ES-I3 (cell line): ENCODE data around the gene RPS4Y2.

ENCODE experiments used
- H3K36me3 ChIP-seq: 2 replicates; pipeline ENCODE4 v1.6.1; 2013; ENCODE audit warnings: mild to moderate bottlenecking, low read length, control low read depth, moderate library complexity; ENCODE audit not compliant: insufficient read depth
- H3K4me1 ChIP-seq: 2 replicates; pipeline ENCODE4 v1.6.1; 2013; ENCODE audit warnings: mild to moderate bottlenecking, control low read depth, low read length; ENCODE audit not compliant: insufficient read depth
- H3K9ac ChIP-seq: 2 replicates; pipeline ENCODE4 v1.6.1; 2013; ENCODE audit warnings: low read depth, mild to moderate bottlenecking, low read length, moderate library complexity
- H3K9me3 ChIP-seq: 2 replicates; pipeline ENCODE4 v1.6.1; 2013; ENCODE audit warnings: mild to moderate bottlenecking, low read length, moderate library complexity; ENCODE audit not compliant: control insufficient read depth, insufficient read depth

The RPS4Y2 gene

GRCh38 chrY:20755808-20756207, at the start of gene RPS4Y2:
TSS of gene RPS4Y2 (plus strand) at chrY:20756108. CDS start at chrY:20756164, 56 bp downstream.
- Histone ChIP-seq H3K4me1 (no peaks in the 10 kb centered on the region), H3K9me3 (no peaks in the 10 kb centered on the region), H3K36me3 (no peaks in the 10 kb centered on the region), H3K9ac (no peak within 1 kb of the TSS)

DNA sequence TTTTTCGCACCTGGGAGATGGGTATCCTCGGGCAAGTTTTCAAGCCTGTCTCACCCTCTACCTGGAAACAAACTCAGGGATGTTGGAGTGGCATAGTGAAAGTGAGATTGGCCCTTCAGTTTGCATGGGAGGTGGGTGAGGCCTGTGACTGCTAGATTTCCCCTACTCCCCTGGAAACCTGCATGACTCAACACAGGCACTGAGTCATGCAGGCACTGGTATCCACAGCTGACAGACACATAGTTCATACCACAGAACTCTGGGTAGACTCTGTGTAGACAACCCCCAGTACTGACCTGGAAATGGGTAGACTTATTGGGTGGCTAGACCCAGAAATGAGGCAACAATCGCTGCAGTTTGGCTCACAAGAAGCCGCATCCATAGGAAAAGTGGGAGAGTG, 41.5 kb upstream of the RPS4Y2 start:
- H3K9me3 ChIP-seq: no peaks in the 10 kb centered on the region

DNA sequence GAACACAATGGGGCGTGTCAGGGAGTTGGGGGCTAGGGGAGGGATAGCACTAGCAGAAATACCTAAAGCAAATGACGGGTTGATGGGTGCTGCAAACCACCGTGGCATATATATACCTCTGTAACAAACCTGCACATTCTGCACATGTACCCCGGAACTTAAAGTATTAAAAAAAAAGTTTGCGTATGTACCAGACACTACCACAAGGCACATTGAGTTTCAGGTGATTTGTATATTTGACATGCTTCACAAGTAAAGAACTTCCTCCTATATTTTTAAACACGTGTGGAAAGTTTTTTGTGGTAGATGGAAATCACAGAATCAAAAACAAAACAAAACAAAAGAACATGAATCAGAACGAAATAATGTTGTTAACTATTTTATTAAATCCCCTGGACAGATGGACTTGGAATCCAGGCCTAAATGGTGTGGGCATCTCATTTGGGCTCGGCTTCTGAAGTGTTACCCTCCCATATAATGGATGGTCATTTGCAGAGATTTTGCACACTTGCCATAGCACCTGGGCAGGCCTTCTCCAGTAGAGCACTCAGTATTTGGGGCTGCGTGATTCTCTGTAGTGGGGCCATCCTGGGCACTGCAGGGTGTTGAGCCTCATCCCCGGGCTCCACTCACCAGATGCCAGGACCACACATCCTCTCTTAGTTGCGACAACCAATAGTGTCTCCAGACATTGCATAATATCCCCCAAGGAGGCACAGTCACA, 29.6 kb upstream of the RPS4Y2 start:
- no peaks in the 10 kb centered on the region for H3K9me3 ChIP-seq

More for the DNA sequence above, 41.5 kb upstream of the RPS4Y2 start:
- H3K4me1 ChIP-seq: no peaks in the 10 kb centered on the region
- H3K9ac ChIP-seq: no peak overlapping the region
- H3K36me3 ChIP-seq: no peaks in the 10 kb centered on the region

DNA sequence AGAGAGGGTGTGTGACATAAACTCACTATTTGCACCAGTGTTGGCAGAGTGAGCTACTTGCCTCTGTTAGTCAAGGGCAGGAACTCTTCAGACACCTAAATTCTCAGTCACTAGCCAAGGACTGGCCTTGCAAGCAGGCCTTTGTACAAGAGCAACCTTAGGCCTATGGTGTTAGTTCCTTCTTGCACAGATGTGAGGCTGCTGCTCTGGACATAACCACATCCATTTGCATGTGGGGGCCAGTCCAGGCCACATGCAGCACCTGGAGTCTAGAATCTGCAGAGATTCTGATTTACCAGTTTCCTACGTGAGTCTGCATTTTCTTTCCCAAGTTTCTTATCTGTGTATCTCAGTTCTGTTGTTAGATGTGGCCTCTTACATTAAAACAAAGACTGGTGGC, 20.7 kb upstream of the RPS4Y2 start:
- no peak overlapping the region for H3K9ac ChIP-seq
- H3K4me1 ChIP-seq: no peaks in the 10 kb centered on the region
- H3K9me3 ChIP-seq: no peaks in the 10 kb centered on the region
- no peaks in the 10 kb centered on the region for H3K36me3 ChIP-seq

More for the DNA sequence above, 29.6 kb upstream of the RPS4Y2 start:
- Histone ChIP-seq H3K9ac (no peak overlapping the region), H3K36me3 (no peaks in the 10 kb centered on the region), H3K4me1 (no peaks in the 10 kb centered on the region)

DNA sequence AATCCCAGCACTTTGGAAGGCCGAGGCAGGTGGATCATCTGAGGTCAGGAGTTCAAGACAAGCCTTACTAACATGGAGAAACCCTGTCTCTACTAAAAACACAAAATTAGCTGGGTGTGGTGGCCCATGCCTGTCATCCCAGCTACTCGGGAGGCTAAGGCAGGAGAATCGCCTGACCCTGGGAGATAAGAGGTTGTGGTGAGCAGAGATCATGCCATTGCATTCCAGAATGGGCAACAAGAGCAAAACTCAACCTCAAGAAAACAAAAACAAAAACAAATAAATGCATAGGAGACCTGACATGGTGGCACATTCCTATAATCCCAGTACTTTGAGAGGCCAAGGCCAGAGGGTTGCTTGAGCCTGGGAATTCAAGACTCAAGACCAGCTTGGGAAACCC, 16.1 kb upstream of the RPS4Y2 start:
- no peaks in the 10 kb centered on the region for H3K4me1 ChIP-seq
- H3K9me3 ChIP-seq: no peaks in the 10 kb centered on the region
- no peak overlapping the region for H3K9ac ChIP-seq
- H3K36me3 ChIP-seq: no peaks in the 10 kb centered on the region

- H3K36me3 ChIP-seq: no peaks in the 10 kb centered on the region
- H3K9me3 ChIP-seq: no peaks in the 10 kb centered on the region
- no peaks in the 10 kb centered on the region for H3K4me1 ChIP-seq
- H3K9ac ChIP-seq: no peak overlapping the region
These were observed 15.3 kb upstream of the RPS4Y2 start for GRCh38 chrY:20740609-20741008.

- Histone ChIP-seq H3K9ac (no peak overlapping the region), H3K9me3 (no peaks in the 10 kb centered on the region), H3K36me3 (no peaks in the 10 kb centered on the region), H3K4me1 (no peaks in the 10 kb centered on the region)
These were observed 10.8 kb upstream of the RPS4Y2 start for GRCh38 chrY:20745060-20745459.

DNA sequence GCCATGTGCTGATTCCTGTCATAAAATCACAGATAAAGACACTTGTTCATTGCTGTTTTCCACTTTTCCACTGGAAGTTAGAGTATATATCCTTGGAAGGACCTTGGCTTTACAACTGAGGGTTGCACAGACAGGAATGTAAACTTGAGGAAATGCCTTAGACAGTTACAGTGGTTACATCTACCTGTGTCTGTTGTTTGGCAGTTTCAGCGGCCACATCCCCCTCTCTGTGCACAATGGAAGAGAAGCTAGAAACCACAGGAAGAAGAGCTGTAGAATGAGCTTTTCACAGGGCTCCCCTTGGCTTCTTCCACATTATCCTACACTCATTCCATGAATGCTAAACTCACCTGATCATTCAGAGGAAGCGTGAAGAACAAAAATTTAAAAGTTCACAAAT, 9.0 kb upstream of the RPS4Y2 start:
- H3K36me3 ChIP-seq: no peaks in the 10 kb centered on the region
- no peak overlapping the region for H3K9ac ChIP-seq
- no peaks in the 10 kb centered on the region for H3K4me1 ChIP-seq
- no peaks in the 10 kb centered on the region for H3K9me3 ChIP-seq

- H3K9ac ChIP-seq: no peak overlapping the region
- H3K9me3 ChIP-seq: no peaks in the 10 kb centered on the region
- H3K36me3 ChIP-seq: no peaks in the 10 kb centered on the region
These were observed 8.0 kb downstream of the RPS4Y2 start for GRCh38 chrY:20763869-20764268.

DNA sequence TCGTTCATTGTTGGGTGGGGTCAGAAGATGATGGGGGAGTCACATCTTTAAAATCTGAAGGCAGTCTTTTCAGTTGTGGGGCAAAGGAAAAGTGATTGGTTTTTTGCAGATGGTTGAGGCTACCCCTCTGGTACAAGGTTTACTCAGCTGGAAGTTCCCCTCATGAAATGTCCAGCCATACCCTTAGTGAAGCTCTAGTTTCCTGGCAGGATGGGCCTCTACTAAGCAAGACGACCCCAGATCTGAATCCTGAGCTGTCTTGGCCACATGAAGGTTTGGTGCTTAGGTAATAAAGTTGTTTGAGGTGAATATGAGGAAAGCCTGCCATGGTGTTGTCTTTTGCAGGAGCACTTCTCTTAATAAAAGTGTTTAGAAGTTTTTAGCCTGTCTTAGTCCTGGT, 9.2 kb downstream of the RPS4Y2 start:
- Histone ChIP-seq H3K4me1 (no peaks in the 10 kb centered on the region), H3K9me3 (no peaks in the 10 kb centered on the region), H3K36me3 (no peaks in the 10 kb centered on the region), H3K9ac (no peak overlapping the region)

More at GRCh38 chrY:20763869-20764268, 8.0 kb downstream of the RPS4Y2 start:
- no peaks in the 10 kb centered on the region for H3K4me1 ChIP-seq

DNA sequence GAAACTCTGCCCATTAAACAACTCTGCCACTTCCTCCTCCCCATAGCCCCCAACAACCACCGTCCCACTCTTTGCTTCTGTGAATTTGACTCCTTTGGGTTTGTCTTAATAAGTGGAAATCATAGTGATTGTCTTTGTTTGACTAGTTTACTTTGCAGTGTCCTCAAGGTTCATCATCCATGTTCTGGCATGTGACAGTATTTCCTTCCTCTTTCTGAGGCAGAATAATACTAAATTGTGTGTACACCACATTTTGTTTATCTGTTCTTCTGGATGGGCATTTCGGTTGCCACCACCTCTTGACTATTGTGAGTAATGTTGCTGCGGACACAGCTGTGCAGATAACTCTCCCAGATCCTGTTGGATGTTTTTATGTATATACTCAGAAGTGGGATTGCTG, 14.8 kb downstream of the RPS4Y2 start:
- Histone ChIP-seq H3K9ac (no peak overlapping the region), H3K36me3 (no peaks in the 10 kb centered on the region), H3K4me1 (no peaks in the 10 kb centered on the region), H3K9me3 (no peaks in the 10 kb centered on the region)

DNA sequence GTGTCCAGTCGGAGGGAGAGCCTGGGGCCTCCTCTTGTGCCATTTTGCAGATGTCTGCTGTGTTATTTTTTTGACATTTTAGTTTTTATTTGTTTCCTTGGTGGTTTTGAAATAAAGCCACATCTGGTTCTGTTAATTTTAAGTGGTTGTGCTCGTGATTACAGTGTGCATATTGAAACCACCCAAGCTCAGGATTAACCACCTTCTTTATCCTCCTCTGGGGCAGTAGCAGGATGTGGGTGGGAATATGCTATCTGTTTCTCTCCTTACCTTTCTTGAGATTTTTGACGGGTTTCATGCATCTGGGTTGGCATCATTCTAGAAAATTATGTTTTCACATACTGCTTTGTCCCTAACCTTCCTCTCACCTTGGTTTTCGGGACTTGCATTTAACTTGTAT, 20.2 kb downstream of the RPS4Y2 start:
- Histone ChIP-seq H3K9ac (no peak overlapping the region), H3K9me3 (no peaks in the 10 kb centered on the region), H3K4me1 (no peaks in the 10 kb centered on the region), H3K36me3 (no peaks in the 10 kb centered on the region)

DNA sequence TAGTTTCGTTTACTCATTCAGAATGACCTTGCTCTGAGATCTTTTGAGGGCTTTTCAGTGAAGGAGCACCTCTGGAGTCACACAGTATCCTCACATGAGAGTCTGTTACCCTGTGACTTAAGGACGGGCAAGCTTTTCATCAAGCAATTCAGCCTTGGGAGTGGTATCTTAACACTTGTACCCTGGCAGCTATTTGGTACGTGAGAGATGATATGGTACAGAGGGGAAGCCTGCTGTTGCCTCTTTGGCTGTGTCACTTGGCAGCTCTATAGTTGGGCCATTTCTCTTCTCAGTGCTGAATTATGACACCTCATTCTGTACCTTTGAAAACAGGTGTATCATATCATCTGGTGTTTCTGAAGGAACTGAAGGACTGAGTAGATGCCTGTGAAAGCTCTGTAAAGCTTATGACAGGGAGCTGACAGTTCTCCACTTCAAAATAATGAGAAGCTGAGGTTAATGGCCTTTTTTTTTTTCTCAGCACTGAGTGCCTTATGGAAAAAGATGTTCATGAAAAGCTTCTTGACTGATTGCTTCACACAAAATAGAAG, 24.3 kb downstream of the RPS4Y2 start:
- no peaks in the 10 kb centered on the region for H3K36me3 ChIP-seq
- H3K9ac ChIP-seq: no peak overlapping the region
- no peaks in the 10 kb centered on the region for H3K9me3 ChIP-seq
- no peaks in the 10 kb centered on the region for H3K4me1 ChIP-seq

DNA sequence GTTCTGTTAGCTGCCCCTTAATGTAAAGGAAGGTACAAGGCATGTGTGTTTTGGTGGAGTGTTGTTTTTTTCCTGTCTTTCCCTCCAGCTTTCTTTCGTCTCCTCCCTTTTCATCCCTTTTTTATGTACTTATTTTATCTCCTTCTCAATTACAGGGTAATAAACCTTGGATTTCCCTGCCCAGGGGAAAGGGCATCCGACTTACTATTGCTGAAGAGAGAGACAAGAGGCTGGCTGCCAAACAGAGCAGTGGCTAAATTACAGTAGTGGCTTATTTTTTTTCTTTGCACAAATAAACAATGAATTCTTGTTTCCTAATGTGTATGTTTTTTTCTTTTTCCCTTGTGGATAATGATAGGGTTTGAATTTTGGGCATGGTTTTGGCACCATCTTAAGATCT, 24.9 kb downstream of the RPS4Y2 start:
- H3K9ac ChIP-seq: no peak overlapping the region
- no peaks in the 10 kb centered on the region for H3K4me1 ChIP-seq
- H3K36me3 ChIP-seq: no peaks in the 10 kb centered on the region
- H3K9me3 ChIP-seq: no peaks in the 10 kb centered on the region

DNA sequence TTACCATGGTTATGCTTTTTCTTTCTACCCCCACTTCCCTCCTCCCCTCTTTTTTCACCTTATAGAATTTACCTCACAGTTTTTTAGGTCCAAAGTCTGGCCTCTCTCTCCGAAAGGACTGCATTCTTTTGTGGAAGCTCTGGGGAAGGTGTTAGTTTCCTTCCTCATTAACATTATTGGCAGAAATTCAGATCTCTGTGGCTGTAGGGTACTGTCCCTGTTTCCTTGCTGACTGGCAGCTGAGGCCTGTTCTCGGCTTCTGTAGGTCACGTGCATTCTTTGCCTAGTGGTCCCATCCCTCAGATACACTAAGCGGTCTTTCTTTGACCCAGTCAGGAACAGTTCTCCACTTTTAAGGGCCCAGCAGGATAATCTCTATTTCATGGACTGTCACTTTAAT, 25.5 kb downstream of the RPS4Y2 start:
- Histone ChIP-seq H3K9ac (no peak overlapping the region), H3K9me3 (no peaks in the 10 kb centered on the region), H3K4me1 (no peaks in the 10 kb centered on the region), H3K36me3 (no peaks in the 10 kb centered on the region)
